ENCODE results near the gene CASQ1. TPM values are rescaled to one million over a fixed set of nuclear protein-coding genes. Genes with fewer than 3 reads are reported as not detected.
A peak's percentile ranks its signal among the peaks of the same experiment; 100 is the strongest.

The CASQ1 gene
- total and polyA plus RNA-seq, 2 of the 13 experiments (the other 11 are each of a cell fraction or from before 2014, with no cell fraction given) = 0.09 to 0.20 TPM

GRCh38 chr1:160186246-160186645 lies 4.1 kb upstream of the CASQ1 start (continued):
- TF ChIP-seq IKZF5 (CRISPR knock-in tag; IDR thresholded peaks at IDR 0.05) (no peak), ERF (CRISPR knock-in tag; IDR thresholded peaks at IDR 0.05) (no peak), MXD1 (CRISPR knock-in tag; IDR thresholded peaks at IDR 0.05) (no peak), PRPF4 (IDR thresholded peaks at IDR 0.05; ENCODE audit: low read depth, low read length, poor library complexity, severe bottlenecking) (no peak), ZNF468 (CRISPR knock-in tag; IDR thresholded peaks at IDR 0.05) (no peak), ZNF570 (CRISPR knock-in tag; IDR thresholded peaks at IDR 0.05; ENCODE audit: borderline replicate concordance) (no peak)

GRCh38 chr1:160186729-160187128 lies 3.6 kb upstream of the CASQ1 start:
- FAIRE-seq (no peak), ATAC-seq (peak; percentile 14; the same call in 2 of the 3 replicates), DNase-seq (ENCODE audit: low spot score) (no peak)
- Histone ChIP-seq H2AFZ (ENCODE audit: low read length) (no peak overlapping the region), H3K79me2 (ENCODE audit: insufficient read depth, low read length) (no peaks in the 10 kb centered on the region), H3K4me2 (ENCODE audit: low read depth, low read length) (no peak overlapping the region; the same call in 1 of the 2 replicates), H3K9me3 (ENCODE audit: low read length) (no peaks in the 10 kb centered on the region), H3K27me3 (ENCODE audit: control insufficient read depth in 1 of 2, insufficient read depth in 2 of 2, low read length in 2 of 2) (peaks cover 1 to 20% of the 10 kb centered on the region in 2 experiments; a peak in 3 of 5 replicates), H3K9ac (ENCODE audit: insufficient read depth, low read depth, low read length) (no peak overlapping the region), H3K4me3 (replicated peaks in 1 of 3; ENCODE audit: insufficient read depth in 1 of 3, low read depth in 2 of 3, low read length in 3 of 3) (no peak overlapping the region), H3K27ac (ENCODE audit: extremely low read length, insufficient read depth, low read length) (no peak overlapping the region), H3K4me1 (ENCODE audit: insufficient read depth, low read length) (peaks cover 9% of the 10 kb centered on the region), H4K20me1 (ENCODE audit: insufficient read depth, low read length) (no peaks in the 10 kb centered on the region), H3K36me3 (replicated peaks in 1 of 2; ENCODE audit: control insufficient read depth in 1 of 2, insufficient read depth in 2 of 2, low read length in 2 of 2) (no peaks in the 10 kb centered on the region)
- WGBS (ENCODE audit: low lambda C conversion rate) = 84% methylated on average over 2 of the region's 2 CpGs
- intact Hi-C loops (cut with micrococcal nuclease; ENCODE audit: unreplicated experiment) (no loop called here), in situ Hi-C loops (cut with HindIII; ENCODE audit: extremely low pct_ligation_motif_present, low pct_unique_long_range_greater_than_20kb) (no loop called here)
- ChIA-PET POLR2A (no interaction called here), CTCF (ENCODE audit: low intra/inter-chr PET ratio, low total read pairs) (no interaction called here)
- BruUV-seq (replicated peaks) = no TSS peak
- TF ChIP-seq STAT5B (CRISPR knock-in tag; IDR thresholded peaks at IDR 0.05) = no peak
- 0 out of 2 replicates have a peak, but pooled peaks have one; percentile 23 for TF ChIP-seq ZNF709 (CRISPR knock-in tag; IDR thresholded peaks at IDR 0.05)
- no peak for TF ChIP-seq ZXDC (CRISPR knock-in tag; IDR thresholded peaks at IDR 0.05)
- no peak for TF ChIP-seq SP2 (CRISPR knock-in tag; IDR thresholded peaks at IDR 0.05)
- TF ChIP-seq ZNF275 (CRISPR knock-in tag; IDR thresholded peaks at IDR 0.05; ENCODE audit: borderline replicate concordance) = no peak

Measured in HepG2 (cell line).